ENCODE data around the gene PCSK1N.
"Not testable (repeated sequence)": the region's sequence is repeated elsewhere in the genome, so short reads cannot be mapped to it uniquely, and the experiment has no call there.

GRCh38 chrX:48853494-48853893, 18.1 kb upstream of the PCSK1N start:
- not testable (repeated sequence) for TF ChIP-seq CTCF (IDR thresholded peaks at IDR 0.05; ENCODE audit: insufficient read depth, low read length); GABPA (IDR thresholded peaks at IDR 0.05; ENCODE audit: low read depth); REST (IDR thresholded peaks at IDR 0.05; ENCODE audit: insufficient replicate concordance, low read depth); POLR2AphosphoS5 (IDR thresholded peaks at IDR 0.05; ENCODE audit: low read depth)

All from HL-60 (cell line).